ENCODE data around the gene IQSEC3. TPM values are rescaled to one million over a fixed set of nuclear protein-coding genes. Genes with fewer than 3 reads are reported as not detected.

IQSEC3 gene
- total RNA-seq, 4 donors from 2014 or later: 0.65 to 10.5 (median 0.76) TPM

DNA sequence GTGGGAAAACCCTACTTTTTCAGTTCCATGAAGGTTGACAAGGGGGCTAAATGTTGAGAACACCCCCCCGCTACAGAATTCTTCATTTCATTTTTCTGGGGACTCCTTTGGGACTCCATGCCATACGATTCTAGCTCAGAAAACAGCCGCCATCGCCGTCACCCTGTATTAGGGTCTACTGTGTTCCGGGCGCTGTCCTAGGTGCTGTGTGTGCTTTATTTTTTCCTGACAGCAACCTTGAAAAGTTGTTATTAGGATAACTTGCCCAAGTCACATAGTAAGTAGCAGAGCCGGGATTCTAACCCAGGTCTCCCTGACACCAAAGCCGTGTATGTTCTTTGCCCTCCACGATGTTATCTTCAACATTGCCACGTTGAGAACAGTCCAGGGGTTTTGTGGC lies 55.1 kb downstream of the IQSEC3 start:
- TF ChIP-seq, protein P1, sequence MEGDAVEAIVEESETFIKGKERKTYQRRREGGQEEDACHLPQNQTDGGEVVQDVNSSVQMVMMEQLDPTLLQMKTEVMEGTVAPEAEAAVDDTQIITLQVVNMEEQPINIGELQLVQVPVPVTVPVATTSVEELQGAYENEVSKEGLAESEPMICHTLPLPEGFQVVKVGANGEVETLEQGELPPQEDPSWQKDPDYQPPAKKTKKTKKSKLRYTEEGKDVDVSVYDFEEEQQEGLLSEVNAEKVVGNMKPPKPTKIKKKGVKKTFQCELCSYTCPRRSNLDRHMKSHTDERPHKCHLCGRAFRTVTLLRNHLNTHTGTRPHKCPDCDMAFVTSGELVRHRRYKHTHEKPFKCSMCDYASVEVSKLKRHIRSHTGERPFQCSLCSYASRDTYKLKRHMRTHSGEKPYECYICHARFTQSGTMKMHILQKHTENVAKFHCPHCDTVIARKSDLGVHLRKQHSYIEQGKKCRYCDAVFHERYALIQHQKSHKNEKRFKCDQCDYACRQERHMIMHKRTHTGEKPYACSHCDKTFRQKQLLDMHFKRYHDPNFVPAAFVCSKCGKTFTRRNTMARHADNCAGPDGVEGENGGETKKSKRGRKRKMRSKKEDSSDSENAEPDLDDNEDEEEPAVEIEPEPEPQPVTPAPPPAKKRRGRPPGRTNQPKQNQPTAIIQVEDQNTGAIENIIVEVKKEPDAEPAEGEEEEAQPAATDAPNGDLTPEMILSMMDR (IDR thresholded peaks at IDR 0.05; ENCODE audit: low read depth): no peak

DNA sequence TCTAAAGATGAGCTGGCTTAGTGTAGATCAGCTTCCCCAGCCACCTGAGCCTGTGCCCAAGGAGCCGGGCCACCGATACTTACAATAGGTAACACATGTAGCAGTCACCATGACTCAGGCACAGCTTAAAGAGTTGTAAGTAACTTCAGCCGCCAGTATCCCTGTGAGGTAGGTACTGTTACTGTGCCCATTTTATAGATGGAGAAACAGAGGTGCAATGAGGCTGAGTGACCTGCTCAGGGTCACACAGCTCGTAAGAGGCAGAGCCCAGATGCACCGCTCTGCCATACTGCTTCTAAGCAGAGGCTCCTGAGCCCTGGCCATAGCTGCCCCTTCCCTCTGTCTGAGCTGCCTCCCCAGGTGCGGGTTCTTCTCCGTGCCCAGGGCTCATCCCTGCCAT lies 58.5 kb downstream of the IQSEC3 start:
- TF ChIP-seq, protein P1 (IDR thresholded peaks at IDR 0.05; ENCODE audit: low read depth): no peak

- TF ChIP-seq, protein P1 (IDR thresholded peaks at IDR 0.05; ENCODE audit: low read depth): no peak
Observed at GRCh38 chr12:125566-125965, 59.0 kb downstream of the IQSEC3 start.

- TF ChIP-seq, protein P1 (IDR thresholded peaks at IDR 0.05; ENCODE audit: low read depth): no peak
Observed at GRCh38 chr12:128079-128478, 61.5 kb downstream of the IQSEC3 start.

- TF ChIP-seq, protein P1 (IDR thresholded peaks at IDR 0.05; ENCODE audit: low read depth): no peak
Observed at GRCh38 chr12:129001-129400, 62.4 kb downstream of the IQSEC3 start.

DNA sequence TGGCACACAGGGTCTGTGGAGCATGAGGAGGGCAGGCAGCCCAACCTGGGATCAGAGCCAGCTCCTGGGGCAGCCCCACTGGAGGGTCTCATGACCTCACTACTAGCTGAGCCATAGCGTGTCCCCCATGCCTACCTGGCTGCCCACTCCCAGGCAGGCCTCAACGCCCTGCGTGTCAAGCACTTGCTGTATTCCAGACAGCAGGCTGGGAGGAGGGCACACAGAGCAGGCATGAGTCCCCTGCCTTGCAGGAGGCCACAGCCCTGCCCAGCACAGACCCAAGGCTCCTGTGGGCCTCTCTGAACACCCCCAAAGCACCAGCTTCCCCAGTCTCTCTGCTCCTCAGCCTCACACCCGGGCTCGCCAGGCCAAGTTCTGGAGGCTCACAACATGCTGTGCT lies 64.0 kb downstream of the IQSEC3 start:
- TF ChIP-seq, protein P1 (IDR thresholded peaks at IDR 0.05; ENCODE audit: low read depth): no peak

DNA sequence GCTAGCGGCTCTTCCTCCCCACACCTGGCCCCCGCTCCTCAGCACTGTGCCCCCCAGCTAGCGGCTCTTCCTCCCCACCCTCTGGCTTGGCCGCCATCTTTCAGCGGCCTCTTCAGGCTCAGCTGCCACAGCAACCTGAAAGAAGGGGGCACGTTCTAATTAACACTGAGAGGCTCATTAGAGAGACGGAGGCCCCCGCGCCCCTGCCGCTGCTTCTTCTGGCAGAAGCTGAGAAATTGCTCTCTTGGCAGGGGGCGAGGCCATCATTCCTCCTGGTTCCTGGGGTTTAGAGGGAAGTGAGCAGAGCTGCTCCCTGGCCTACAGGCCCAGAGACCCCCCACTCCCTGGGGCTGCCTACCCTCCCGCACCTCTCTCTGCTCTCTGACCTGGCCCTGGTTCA lies 64.4 kb downstream of the IQSEC3 start:
- TF ChIP-seq, protein P1 (IDR thresholded peaks at IDR 0.05; ENCODE audit: low read depth): no peak

Measured in subcutaneous adipose tissue (tissue), 4 donors.